H1 (cell line): ENCODE results near the gene VEGFC. TPM values are rescaled to one million over a fixed set of nuclear protein-coding genes. Genes with fewer than 3 reads are reported as not detected.

Source experiments
- GTF2F1 ChIP-seq: IDR thresholded peaks from 2 replicates; pipeline ENCODE4 v1.6.1; 2012; ENCODE audit warnings: low read depth, low read length, improper control_type of control experiment, borderline replicate concordance
- MAFK ChIP-seq: IDR thresholded peaks from 2 replicates; pipeline ENCODE4 v1.6.1; 2012; ENCODE audit warnings: low read depth, mild to moderate bottlenecking, improper control_type of control experiment, low read length
- RAD21 ChIP-seq, 2 experiments: IDR thresholded peaks in 1 of 2; conservative IDR thresholded peaks in 1 of 2; 2 replicates each; pipeline ENCODE4 v1.6.1; 2011; ENCODE audit warnings: low read depth in 2 of 2, low read length in 2 of 2, improper control_type of control experiment in 1 of 2, inconsistent platforms in 1 of 2, mild to moderate bottlenecking in 1 of 2, moderate library complexity in 1 of 2
- RNF2 ChIP-seq: fragments of 200-900, 300-1000 bp; sonication (generic); IDR thresholded peaks from 2 replicates; pipeline ENCODE4 v1.7.1; 2016; ENCODE audit warnings: borderline replicate concordance, low read depth, mild to moderate bottlenecking, antibody characterized with exemption, low read length; ENCODE audit not compliant: poor library complexity, severe bottlenecking; ENCODE audit errors: missing control alignments
- SIN3A ChIP-seq, 2 experiments: IDR thresholded peaks in 1 of 2; conservative IDR thresholded peaks in 1 of 2; 2 replicates each; pipeline ENCODE4 v1.6.1; 2011 to 2012; ENCODE audit warnings: low read length in 2 of 2, improper control_type of control experiment in 1 of 2, low read depth in 1 of 2, mild to moderate bottlenecking in 1 of 2
- YY1 ChIP-seq: IDR thresholded peaks from 2 replicates; pipeline ENCODE4 v1.6.1; 2011; ENCODE audit warnings: low read depth, mild to moderate bottlenecking, low read length
- polyA plus RNA-seq, 7 experiments: library from polyadenylated mRNA; depleted of rRNA in 3 of 7; stranded (reverse) in 5 of 7; unstranded in 2 of 7; fragments of >200 nt in 5 of 7; fragments of 200-250 nt in 2 of 7; gene quantifications; 1 replicate in 5 of 7; 2 replicates in 1 of 7; 4 replicates in 1 of 7; pipeline versions ENCODE4 v1.2.1 to v1.2.3, GENCODE V29; 2011 to 2013; ENCODE audit warnings: missing spikeins in 2 of 7, mixed read lengths in 2 of 7
- total RNA-seq: library from RNA; stranded (reverse); fragmentation: NEBNext Ultra II Directional; extraction: Animal tissue kit (Norgen Biotek cat#: 25700); gene quantifications from 2 replicates; pipeline ENCODE4 v1.2.1, GENCODE V29; 2021
- TF ChIP-seq, protein P1 (sequence below): IDR thresholded peaks from 2 replicates; pipeline ENCODE4 v1.6.1; 2012; ENCODE audit warnings: inconsistent platforms

VEGFC gene
- total and polyA plus RNA-seq, 2 of the 8 experiments (the other 6 are each of a cell fraction or from before 2014, with no cell fraction given), result 0.53 to 1.4 TPM

DNA sequence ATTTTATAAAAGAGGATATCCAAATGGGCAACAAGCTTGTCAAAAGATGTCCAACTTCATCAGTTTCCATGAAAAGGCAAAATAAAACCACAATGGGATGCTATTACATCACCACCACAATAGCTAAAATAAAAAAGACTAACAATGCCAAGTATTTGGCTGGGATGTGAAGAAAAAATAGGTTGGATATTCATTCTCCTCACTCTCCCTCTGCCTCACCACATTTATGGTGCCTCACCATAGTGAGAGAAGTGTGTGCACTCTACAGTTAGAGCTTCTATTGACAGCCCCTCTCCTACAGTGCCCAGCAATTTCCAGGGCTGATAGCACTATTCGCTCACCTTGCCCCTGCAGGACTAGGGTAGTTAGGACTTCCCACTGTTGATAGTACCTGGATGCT, 25.5 kb downstream of the VEGFC start (continued):
- TF ChIP-seq, protein P1, sequence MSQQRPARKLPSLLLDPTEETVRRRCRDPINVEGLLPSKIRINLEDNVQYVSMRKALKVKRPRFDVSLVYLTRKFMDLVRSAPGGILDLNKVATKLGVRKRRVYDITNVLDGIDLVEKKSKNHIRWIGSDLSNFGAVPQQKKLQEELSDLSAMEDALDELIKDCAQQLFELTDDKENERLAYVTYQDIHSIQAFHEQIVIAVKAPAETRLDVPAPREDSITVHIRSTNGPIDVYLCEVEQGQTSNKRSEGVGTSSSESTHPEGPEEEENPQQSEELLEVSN, result no peak
- TF ChIP-seq MAFK (no peak), RAD21 (IDR thresholded peaks at IDR 0.05 in 1 of 2, conservative IDR thresholded peaks at IDR 0.05 in 1 of 2; ENCODE audit: low read depth in 2 of 2, low read length in 2 of 2) (no peak), YY1 (no peak), SIN3A (conservative IDR thresholded peaks at IDR 0.05 in 1 of 2, IDR thresholded peaks at IDR 0.05 in 1 of 2; ENCODE audit: low read depth in 1 of 2, low read length in 2 of 2) (no peak), RNF2 (no peak), GTF2F1 (no peak)
